ENCODE measurements around the gene SETDB2.
A peak's percentile ranks its signal among the peaks of the same experiment; 100 is the strongest.

Gene SETDB2

DNA sequence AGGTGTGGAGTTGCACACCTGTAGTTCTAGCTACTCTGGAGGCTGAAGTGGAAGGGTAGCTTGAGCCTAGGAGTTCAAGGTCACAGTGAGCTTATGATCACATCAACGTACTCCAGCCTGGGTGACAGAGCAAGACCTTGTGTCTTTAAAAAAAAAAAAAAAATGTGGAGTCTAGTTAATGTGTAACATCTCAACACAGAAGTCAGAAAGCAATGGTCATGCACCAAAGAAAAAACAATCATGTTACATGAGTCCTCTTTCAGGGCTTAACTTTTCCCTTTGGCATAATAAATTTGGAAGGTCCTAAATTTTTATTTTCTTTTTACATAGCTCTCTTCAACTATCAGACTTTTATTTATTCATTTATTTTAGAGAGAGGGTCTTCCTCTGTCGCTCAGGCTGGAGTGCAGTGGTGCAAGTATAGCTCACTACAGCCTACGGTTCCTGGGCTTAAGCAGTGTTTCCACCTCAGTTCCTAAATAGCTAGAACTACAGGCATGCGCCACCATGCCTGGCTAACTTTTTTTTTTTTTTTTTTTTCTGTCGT lies 22.3 kb downstream of the SETDB2 start:
- DNase-seq (ENCODE audit: low spot score), result no peak
- CTCF ChIA-PET, result interaction anchor here (0.6 kb wide), 1 partner anchor 22 kb away, joined by 4 read pairs; no protein-coding TSS in a partner anchor
- POLR2A ChIA-PET (ENCODE audit: low non-redundant PET), result no interaction called here
- H3K27ac ChIP-seq, result no peak overlapping the region
- TF ChIP-seq, protein P1, sequence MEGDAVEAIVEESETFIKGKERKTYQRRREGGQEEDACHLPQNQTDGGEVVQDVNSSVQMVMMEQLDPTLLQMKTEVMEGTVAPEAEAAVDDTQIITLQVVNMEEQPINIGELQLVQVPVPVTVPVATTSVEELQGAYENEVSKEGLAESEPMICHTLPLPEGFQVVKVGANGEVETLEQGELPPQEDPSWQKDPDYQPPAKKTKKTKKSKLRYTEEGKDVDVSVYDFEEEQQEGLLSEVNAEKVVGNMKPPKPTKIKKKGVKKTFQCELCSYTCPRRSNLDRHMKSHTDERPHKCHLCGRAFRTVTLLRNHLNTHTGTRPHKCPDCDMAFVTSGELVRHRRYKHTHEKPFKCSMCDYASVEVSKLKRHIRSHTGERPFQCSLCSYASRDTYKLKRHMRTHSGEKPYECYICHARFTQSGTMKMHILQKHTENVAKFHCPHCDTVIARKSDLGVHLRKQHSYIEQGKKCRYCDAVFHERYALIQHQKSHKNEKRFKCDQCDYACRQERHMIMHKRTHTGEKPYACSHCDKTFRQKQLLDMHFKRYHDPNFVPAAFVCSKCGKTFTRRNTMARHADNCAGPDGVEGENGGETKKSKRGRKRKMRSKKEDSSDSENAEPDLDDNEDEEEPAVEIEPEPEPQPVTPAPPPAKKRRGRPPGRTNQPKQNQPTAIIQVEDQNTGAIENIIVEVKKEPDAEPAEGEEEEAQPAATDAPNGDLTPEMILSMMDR (conservative IDR thresholded peaks at IDR 0.05; ENCODE audit: low read depth), result no peak

DNA sequence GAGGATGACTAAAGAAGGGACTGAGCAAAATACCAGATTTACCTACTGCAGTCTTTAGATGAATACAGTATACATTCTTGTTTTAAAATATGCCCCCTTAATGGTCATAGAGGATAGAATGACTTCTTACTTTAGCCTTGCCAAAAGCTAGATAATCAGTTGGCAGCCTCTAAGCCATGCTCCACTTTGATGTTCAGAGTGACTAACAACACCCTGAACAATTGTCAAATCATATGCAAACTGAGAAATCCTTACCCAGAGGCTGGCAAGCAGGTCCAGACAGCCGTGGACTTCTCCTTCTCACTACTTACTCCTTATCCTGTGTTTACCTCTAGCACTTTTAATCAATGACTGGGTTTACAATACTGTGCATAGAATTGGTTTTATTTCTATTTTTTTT lies 28.1 kb downstream of the SETDB2 start:
- POLR2A ChIA-PET (ENCODE audit: low non-redundant PET), result no interaction called here
- DNase-seq (ENCODE audit: low spot score), result no peak
- TF ChIP-seq, protein P1 (conservative IDR thresholded peaks at IDR 0.05; ENCODE audit: low read depth), result no peak
- no peak overlapping the region for H3K27ac ChIP-seq
- CTCF ChIA-PET, result no interaction called here

DNA sequence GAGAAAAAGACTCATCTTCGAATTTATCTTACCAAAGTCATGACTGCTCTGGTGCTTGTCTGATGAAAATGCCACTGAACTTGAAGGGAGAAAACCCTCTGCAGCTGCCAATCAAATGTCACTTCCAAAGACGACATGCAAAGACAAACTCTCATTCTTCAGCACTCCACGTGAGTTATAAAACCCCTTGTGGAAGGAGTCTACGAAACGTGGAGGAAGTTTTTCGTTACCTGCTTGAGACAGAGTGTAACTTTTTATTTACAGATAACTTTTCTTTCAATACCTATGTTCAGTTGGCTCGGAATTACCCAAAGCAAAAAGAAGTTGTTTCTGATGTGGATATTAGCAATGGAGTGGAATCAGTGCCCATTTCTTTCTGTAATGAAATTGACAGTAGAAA lies 32.5 kb downstream of the SETDB2 start:
- no peak for DNase-seq (ENCODE audit: low spot score)
- TF ChIP-seq, protein P1 (conservative IDR thresholded peaks at IDR 0.05; ENCODE audit: low read depth), result no peak
- H3K27ac ChIP-seq, result no peak overlapping the region
- ChIA-PET POLR2A (ENCODE audit: low non-redundant PET) (no interaction called here), CTCF (interaction anchor here (0.8 kb wide), 1 partner anchor 30 kb away, joined by 3 read pairs; no protein-coding TSS in a partner anchor)

DNA sequence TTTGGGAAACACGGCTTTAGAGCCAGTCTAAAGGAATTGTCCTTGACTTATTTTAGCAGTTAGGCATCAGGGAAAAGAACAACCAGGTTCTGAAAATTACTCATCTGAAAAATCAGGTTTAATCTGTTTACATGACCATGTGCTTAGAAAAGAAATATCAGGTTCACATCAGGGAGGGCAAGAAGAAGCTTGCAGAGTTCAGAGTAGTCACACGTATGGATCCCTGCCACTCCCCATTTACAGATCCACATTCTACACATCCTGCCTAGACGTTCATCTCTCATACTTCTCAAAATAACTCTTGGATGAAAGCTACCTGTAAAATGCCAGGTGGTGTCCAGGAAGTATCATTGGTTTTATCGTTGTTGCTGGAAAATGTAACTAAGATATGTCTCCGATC lies 37.7 kb downstream of the SETDB2 start:
- POLR2A ChIA-PET (ENCODE audit: low non-redundant PET), result no interaction called here

DNA sequence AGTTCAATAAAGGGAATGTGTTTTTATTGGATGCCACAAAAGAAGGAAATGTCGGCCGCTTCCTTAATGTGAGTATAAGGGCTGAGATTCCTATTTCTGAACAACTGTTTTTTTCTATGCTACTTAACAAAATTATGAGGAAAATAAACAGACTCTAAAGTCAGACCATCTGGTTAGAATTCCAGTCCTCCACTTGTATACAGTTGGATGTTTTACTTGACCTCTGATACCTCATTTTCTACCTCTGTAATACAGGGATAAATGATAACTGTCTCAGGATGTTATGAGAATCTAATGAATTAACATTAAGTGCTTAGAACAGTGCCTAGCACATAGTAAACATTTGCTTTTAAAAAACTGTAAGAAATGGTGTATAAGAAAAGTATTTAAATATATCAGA lies 44.5 kb downstream of the SETDB2 start:
- ChIA-PET POLR2A (ENCODE audit: low non-redundant PET) (no interaction called here), CTCF (no interaction called here)
- no peak overlapping the region for H3K27ac ChIP-seq
- TF ChIP-seq, protein P1 (conservative IDR thresholded peaks at IDR 0.05; ENCODE audit: low read depth), result no peak
- no peak for DNase-seq (ENCODE audit: low spot score)

More for the DNA sequence above, 37.7 kb downstream of the SETDB2 start:
- TF ChIP-seq, protein P1 (conservative IDR thresholded peaks at IDR 0.05; ENCODE audit: low read depth), result no peak
- H3K27ac ChIP-seq, result no peak overlapping the region
- DNase-seq (ENCODE audit: low spot score), result peak; percentile 10
- CTCF ChIA-PET, result no interaction called here

DNA sequence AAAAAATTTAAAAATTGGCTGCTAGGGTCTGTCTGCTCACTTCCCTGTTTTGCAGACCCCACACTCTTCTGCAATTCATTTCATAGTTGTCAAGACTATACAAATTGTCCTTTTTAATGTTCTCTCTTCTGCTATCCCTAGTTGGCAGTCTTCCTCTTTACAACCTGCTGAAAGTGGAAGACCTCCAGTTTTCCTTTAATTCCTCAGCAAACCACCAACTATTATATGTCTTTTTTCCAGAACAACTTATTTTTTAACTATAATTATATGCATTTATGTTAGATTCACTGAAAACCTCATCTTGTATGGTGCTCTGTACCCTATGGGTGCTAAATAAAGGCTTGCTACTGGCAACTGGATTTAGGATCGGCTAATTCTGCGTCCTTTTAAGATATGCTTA lies 50.6 kb downstream of the SETDB2 start:
- ChIA-PET POLR2A (ENCODE audit: low non-redundant PET) (interaction anchor here (0.7 kb wide), 1 partner anchor 8 kb away, joined by 4 read pairs; no protein-coding TSS in a partner anchor), CTCF (no interaction called here)
- H3K27ac ChIP-seq, result peak overlapping the region; percentile 90
- DNase-seq (ENCODE audit: low spot score), result no peak
- TF ChIP-seq, protein P1 (conservative IDR thresholded peaks at IDR 0.05; ENCODE audit: low read depth), result no peak; the same call in 1 of the 2 replicates

Data from RWPE1 (cell line).